Psoas muscle (tissue), 8 donors: Measurements from ENCODE around the gene ZW10. TPM values are rescaled to one million over a fixed set of nuclear protein-coding genes. Genes with fewer than 3 reads are reported as not detected.

ENCODE experiments used
- ATAC-seq, 4 donors: fragments of 200-7000 bp; cut with Tn5 transposase; one replicate each; pipeline ENCODE4 v1.9.1; 2020; ENCODE audit warnings: moderate library complexity in 3 of 4, mild to moderate bottlenecking in 2 of 4
- DNase-seq, 2 donors: peaks; one replicate each; pipeline ENCODE4 v3.0.0-alpha.2; 2020
- H3K27ac ChIP-seq: fragments of 200-600 bp; one replicate; pipeline ENCODE4 v1.8.0; 2022
- H3K27me3 ChIP-seq, 3 donors: fragments of 200-600 bp in 1 of 3; one replicate each; pipeline versions ENCODE4 v1.6.1 to v1.8.0; 2013 to 2022; ENCODE audit warnings: low read length in 2 of 3, mild to moderate bottlenecking in 2 of 3, moderate library complexity in 1 of 3; ENCODE audit not compliant: insufficient read depth in 3 of 3
- H3K36me3 ChIP-seq, 2 donors: fragments of 200-600 bp in 1 of 2; one replicate each; pipeline versions ENCODE4 v1.6.1 to v1.8.0; 2013 to 2022; ENCODE audit warnings: low read depth in 1 of 2, mild to moderate bottlenecking in 1 of 2, moderate library complexity in 1 of 2; ENCODE audit not compliant: insufficient read depth in 1 of 2
- H3K4me1 ChIP-seq: fragments of 200-600 bp; one replicate; pipeline ENCODE4 v1.8.0; 2022
- H3K4me3 ChIP-seq: fragments of 200-600 bp; one replicate; pipeline ENCODE4 v1.8.0; 2022; ENCODE audit warnings: mild to moderate bottlenecking
- H3K9me3 ChIP-seq: fragments of 200-600 bp; one replicate; pipeline ENCODE4 v1.8.0; 2022
- CTCF ChIP-seq: fragments of 200-600 bp; IDR thresholded peaks from one replicate; pipeline ENCODE4 v1.8.0; 2022; ENCODE audit warnings: antibody characterized with exemption
- WGBS, 3 donors: extraction: QIAGEN DNeasy Blood & Tissue Kit; methylation state at CpG; one replicate each; pipeline versions ENCODE4 v1.1.6 to v1.1.7; 2013; 5-methylcytosine and 5-hydroxymethylcytosine counted together
- intact Hi-C, 2 donors: fragments of 100-400 bp; cut with DNase I; formaldehyde crosslinking; loops; one replicate each; pipeline versions ENCODE4 v1.11.0 to v1.14.2; 2022
- polyA plus RNA-seq, 3 donors: library from polyadenylated mRNA; stranded (reverse); fragments of 200-250 nt; gene quantifications; one replicate each; pipeline ENCODE4 v1.2.3, GENCODE V29; 2013
- total RNA-seq, 4 donors: library from RNA; stranded (reverse); fragmentation: NEBNext Ultra II Directional in 2 of 4; extraction: Animal tissue kit (Norgen Biotek cat#: 25700) in 2 of 4; gene quantifications; one replicate each; pipeline versions ENCODE4 v1.2.1 to v1.2.4, GENCODE V29; 2021 to 2023
- donor health status: healthy with polysubstance abuse.
- donor health status: DM: no; HTN: no; CAD: no; lungs with moderate emphysema.
- donor health status: Bipolar disorder and iron deficiency.
- donor health status: healthy.
- donor health status: DM: yes; HTN: yes; CAD: no.
- donor health status: DM: no; HTN: no; CAD: no.
- donor health status: DM: no; HTN: no; CAD: no.
- donor health status: DM: yes; HTN: yes; CAD: no.

Gene ZW10
- total and polyA plus RNA-seq, 7 donors: 10.8 to 26.6 (median 16.5) TPM

GRCh38 chr11:113814181-113814580 lies 40.7 kb upstream of the ZW10 start:
- Histone ChIP-seq H3K9me3 (no peaks in the 10 kb centered on the region), H3K27me3 (no peaks in the 10 kb centered on the region), H3K27ac (no peak overlapping the region), H3K36me3 (peaks cover 2 to 92% of the 10 kb centered on the region in 2 donors), H3K4me1 (no peaks in the 10 kb centered on the region), H3K4me3 (no peak overlapping the region)
- intact Hi-C loops: no loop called here
- no peak for ATAC-seq
- no peak for DNase-seq
- no peak for TF ChIP-seq CTCF

GRCh38 chr11:113808931-113809330 lies 35.4 kb upstream of the ZW10 start:
- Histone ChIP-seq H3K9me3 (no peaks in the 10 kb centered on the region), H3K4me3 (no peak overlapping the region), H3K27ac (no peak overlapping the region), H3K27me3 (no peaks in the 10 kb centered on the region), H3K4me1 (no peaks in the 10 kb centered on the region), H3K36me3 (peaks cover 15 to 99% of the 10 kb centered on the region in 2 donors)
- TF ChIP-seq CTCF: no peak
- no peak for DNase-seq
- intact Hi-C loops: no loop called here
- no peak for ATAC-seq
- 43 to 50% (median 45%) methylated on average over 2 of the region's 2 CpGs for WGBS, 3 donors

GRCh38 chr11:113806406-113806805 lies 32.9 kb upstream of the ZW10 start:
- Histone ChIP-seq H3K36me3 (peaks cover 22 to 99% of the 10 kb centered on the region in 2 donors), H3K9me3 (no peaks in the 10 kb centered on the region), H3K27me3 (no peaks in the 10 kb centered on the region), H3K4me3 (no peak overlapping the region), H3K27ac (no peak overlapping the region), H3K4me1 (no peaks in the 10 kb centered on the region)
- TF ChIP-seq CTCF: peak; percentile 22
- intact Hi-C loops: no loop called here
- ATAC-seq (peak; percentile 53 to 72 (median 64)), DNase-seq (no peak)
- WGBS, 3 donors: 91 to 98% (median 97%) methylated on average over 2 of the region's 2 CpGs

- Histone ChIP-seq H3K4me3 (no peak overlapping the region), H3K9me3 (no peaks in the 10 kb centered on the region), H3K36me3 (peaks cover 25 to 99% of the 10 kb centered on the region in 2 donors), H3K27ac (no peak overlapping the region), H3K4me1 (no peaks in the 10 kb centered on the region), H3K27me3 (no peaks in the 10 kb centered on the region)
- DNase-seq: no peak
- no peak for ATAC-seq
- TF ChIP-seq CTCF: no peak
- intact Hi-C loops: no loop called here
Measured at GRCh38 chr11:113805640-113806039, 32.1 kb upstream of the ZW10 start.

GRCh38 chr11:113802621-113803020 lies 29.1 kb upstream of the ZW10 start:
- intact Hi-C loops: loop anchor here in 1 of 2 donors (5.0 kb wide), 1 partner anchor 460 kb away; no protein-coding TSS in a partner anchor
- Histone ChIP-seq H3K4me3 (no peak overlapping the region), H3K27ac (no peak overlapping the region), H3K27me3 (no peaks in the 10 kb centered on the region), H3K36me3 (peaks cover 19 to 98% of the 10 kb centered on the region in 2 donors), H3K9me3 (no peaks in the 10 kb centered on the region), H3K4me1 (no peaks in the 10 kb centered on the region)
- ATAC-seq (no peak), DNase-seq (no peak)
- TF ChIP-seq CTCF: no peak
